Caki2 (cell line): ENCODE results near the gene FAM124B. TPM values are rescaled to one million over a fixed set of nuclear protein-coding genes. Genes with fewer than 3 reads are reported as not detected.
"Not testable (repeated sequence)": the region's sequence is repeated elsewhere in the genome, so short reads cannot be mapped to it uniquely, and the experiment has no call there.

ENCODE experiments used
- DNase-seq: peaks from one replicate; pipeline ENCODE4 v3.0.0-alpha.2; 2015; ENCODE audit warnings: low read depth
- in situ Hi-C: cut with HindIII; loops from 2 replicates; pipeline ENCODE4 v1.10.0; 2016; ENCODE audit warnings: low sequenced_read_pairs, low pct_unique_long_range_greater_than_20kb, mixed read lengths
- total RNA-seq: library from RNA; depleted of rRNA; stranded (reverse); fragments of >200 nt; shearing (Covaris generic); gene quantifications from 2 replicates; pipeline ENCODE4 v1.2.3, GENCODE V29; 2014; ENCODE audit warnings: low replicate concordance

FAM124B gene
- total RNA-seq, 1 experiment from 2014 or later: not detected

- no peak for DNase-seq
- in situ Hi-C loops: no loop called here
Measured at GRCh38 chr2:224417361-224417729, 15.4 kb upstream of the FAM124B start.

GRCh38 chr2:224416656-224417360, 14.9 kb upstream of the FAM124B start:
- in situ Hi-C loops: no loop called here
- no peak for DNase-seq

GRCh38 chr2:224413381-224413780, 11.5 kb upstream of the FAM124B start:
- in situ Hi-C loops: no loop called here
- DNase-seq: no peak

- DNase-seq: peak; percentile 14
- in situ Hi-C loops: no loop called here
Measured at GRCh38 chr2:224412141-224413015, 10.5 kb upstream of the FAM124B start.

GRCh38 chr2:224410946-224411561, 9.1 kb upstream of the FAM124B start:
- in situ Hi-C loops: no loop called here
- no peak for DNase-seq

- DNase-seq: no peak
- in situ Hi-C loops: no loop called here
Measured at GRCh38 chr2:224408676-224409075, 6.8 kb upstream of the FAM124B start.

GRCh38 chr2:224407241-224407701, 5.4 kb upstream of the FAM124B start:
- in situ Hi-C loops: no loop called here
- DNase-seq: no peak

GRCh38 chr2:224405841-224406370, 4.0 kb upstream of the FAM124B start:
- in situ Hi-C loops: no loop called here
- no peak for DNase-seq

GRCh38 chr2:224405412-224405811, 3.5 kb upstream of the FAM124B start:
- in situ Hi-C loops: no loop called here
- DNase-seq: no peak

- no peak for DNase-seq
- in situ Hi-C loops: no loop called here
Measured at GRCh38 chr2:224404796-224405195, 2.9 kb upstream of the FAM124B start.

- in situ Hi-C loops: no loop called here
- DNase-seq: no peak
Measured at GRCh38 chr2:224403657-224404056, 1.8 kb upstream of the FAM124B start.

GRCh38 chr2:224400886-224401632, 848 bp downstream of the FAM124B start:
- no peak for DNase-seq
- in situ Hi-C loops: no loop called here

GRCh38 chr2:224400174-224400810, 1.6 kb downstream of the FAM124B start:
- in situ Hi-C loops: no loop called here

GRCh38 chr2:224398289-224398688, 3.6 kb downstream of the FAM124B start:
- in situ Hi-C loops: no loop called here
- no peak for DNase-seq

More at GRCh38 chr2:224400174-224400810, 1.6 kb downstream of the FAM124B start:
- no peak for DNase-seq

GRCh38 chr2:224397100-224397499, 4.8 kb downstream of the FAM124B start:
- in situ Hi-C loops, DNase-seq: not testable (repeated sequence)

GRCh38 chr2:224395620-224396390, 6.1 kb downstream of the FAM124B start:
- in situ Hi-C loops: no loop called here
- no peak for DNase-seq
